Muscle layer of colon (tissue), 2 donors: Measurements from ENCODE around the gene SUGCT.
"Not testable (repeated sequence)": the region's sequence is repeated elsewhere in the genome, so short reads cannot be mapped to it uniquely, and the experiment has no call there.

Experiments
- H3K27ac ChIP-seq: one replicate; pipeline ENCODE4 v1.7.0; 2013; ENCODE audit warnings: low read depth, mild to moderate bottlenecking, low read length, moderate library complexity
- H3K27me3 ChIP-seq, 2 donors: one replicate each; pipeline ENCODE4 v1.7.0; 2013; ENCODE audit warnings: low read length in 2 of 2, mild to moderate bottlenecking in 2 of 2; ENCODE audit not compliant: insufficient read depth in 2 of 2, control insufficient read depth in 1 of 2
- H3K36me3 ChIP-seq: one replicate; pipeline ENCODE4 v1.7.0; 2013; ENCODE audit warnings: mild to moderate bottlenecking, low read length; ENCODE audit not compliant: insufficient read depth
- H3K4me1 ChIP-seq: one replicate; pipeline ENCODE4 v1.7.0; 2013; ENCODE audit warnings: mild to moderate bottlenecking, low read length; ENCODE audit not compliant: insufficient read depth
- H3K4me3 ChIP-seq, 2 donors: one replicate each; pipeline ENCODE4 v1.7.0; 2013; ENCODE audit warnings: low read length in 2 of 2, low read depth in 1 of 2, mild to moderate bottlenecking in 1 of 2, moderate library complexity in 1 of 2
- H3K9ac ChIP-seq: one replicate; pipeline ENCODE4 v1.7.0; 2013; ENCODE audit warnings: low read length
- H3K9me3 ChIP-seq: one replicate; pipeline ENCODE4 v1.7.0; 2013; ENCODE audit warnings: mild to moderate bottlenecking, low read length
- donor health status: abdominal sarcoma.
- donor health status: Adenocarcinoma of cecum.

The SUGCT gene

DNA sequence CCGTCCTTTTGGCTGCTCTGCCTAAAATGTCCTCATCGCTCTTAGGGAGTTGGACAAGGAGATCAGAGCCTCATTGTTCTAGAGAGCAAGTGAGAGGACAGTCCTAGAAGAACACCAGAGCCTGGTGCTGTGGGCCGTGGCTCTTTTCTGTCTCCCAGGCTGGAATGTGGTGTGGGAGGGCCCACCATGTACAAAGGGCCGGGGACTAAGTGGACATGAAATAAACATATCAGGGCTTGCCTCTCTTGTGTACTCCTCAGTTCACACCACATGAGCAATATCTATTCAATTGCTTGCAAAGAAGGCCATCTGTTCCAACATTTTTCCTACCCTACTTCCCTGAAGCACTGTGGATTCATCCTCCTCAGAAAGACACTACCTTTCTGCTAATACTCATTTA, 510.4 kb downstream of the SUGCT start:
- H3K9ac ChIP-seq = no peak overlapping the region
- H3K27me3 ChIP-seq = no peaks in the 10 kb centered on the region
- no peaks in the 10 kb centered on the region for H3K36me3 ChIP-seq
- H3K9me3 ChIP-seq = no peaks in the 10 kb centered on the region
- no peak overlapping the region for H3K4me3 ChIP-seq
- no peak overlapping the region for H3K27ac ChIP-seq
- H3K4me1 ChIP-seq = no peaks in the 10 kb centered on the region

DNA sequence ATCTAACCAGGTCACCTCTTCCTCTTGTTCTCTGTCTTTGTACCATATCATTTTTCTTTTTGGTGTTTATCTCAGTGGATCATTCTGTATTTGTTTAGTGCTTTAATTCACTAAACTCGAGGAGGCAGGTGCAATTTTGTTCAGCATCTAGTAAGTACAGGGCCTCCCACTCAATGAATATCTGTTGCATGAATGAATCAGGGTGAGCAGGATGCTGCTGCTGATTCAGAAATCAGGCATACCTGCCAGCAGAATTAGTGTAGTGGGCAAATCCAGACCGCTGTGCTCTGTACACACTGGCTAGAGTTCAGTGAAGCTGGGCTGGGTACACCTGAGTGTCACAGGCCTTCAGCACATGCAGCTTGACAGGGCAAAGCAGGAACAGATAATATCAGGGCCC, 511.9 kb downstream of the SUGCT start:
- Histone ChIP-seq H3K9me3 (no peaks in the 10 kb centered on the region), H3K9ac (no peak overlapping the region), H3K27ac (no peak overlapping the region), H3K27me3 (no peaks in the 10 kb centered on the region), H3K36me3 (no peaks in the 10 kb centered on the region), H3K4me1 (no peaks in the 10 kb centered on the region), H3K4me3 (no peak overlapping the region)

DNA sequence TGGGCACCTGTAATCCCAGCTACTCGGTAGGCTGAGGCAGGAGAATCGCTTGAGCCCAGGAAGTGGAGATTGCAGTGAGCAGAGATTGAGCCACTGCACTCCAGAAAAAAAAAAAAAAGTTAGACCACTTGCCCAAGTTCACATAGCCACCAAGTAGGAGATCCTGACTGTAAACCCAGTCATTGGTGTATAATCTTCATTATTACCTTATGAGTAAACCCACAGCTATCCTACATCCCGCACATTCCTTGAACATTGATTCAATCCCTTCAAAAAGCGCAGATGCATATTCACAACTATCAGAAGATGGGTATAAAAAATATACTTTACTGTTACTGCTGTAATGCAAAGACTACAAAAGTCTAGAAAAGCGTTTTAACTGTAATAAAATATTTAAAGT, 512.9 kb downstream of the SUGCT start:
- no peak overlapping the region for H3K27ac ChIP-seq
- no peaks in the 10 kb centered on the region for H3K27me3 ChIP-seq
- no peaks in the 10 kb centered on the region for H3K9me3 ChIP-seq
- no peaks in the 10 kb centered on the region for H3K4me1 ChIP-seq
- H3K9ac ChIP-seq = no peak overlapping the region
- H3K4me3 ChIP-seq = no peak overlapping the region
- no peaks in the 10 kb centered on the region for H3K36me3 ChIP-seq

DNA sequence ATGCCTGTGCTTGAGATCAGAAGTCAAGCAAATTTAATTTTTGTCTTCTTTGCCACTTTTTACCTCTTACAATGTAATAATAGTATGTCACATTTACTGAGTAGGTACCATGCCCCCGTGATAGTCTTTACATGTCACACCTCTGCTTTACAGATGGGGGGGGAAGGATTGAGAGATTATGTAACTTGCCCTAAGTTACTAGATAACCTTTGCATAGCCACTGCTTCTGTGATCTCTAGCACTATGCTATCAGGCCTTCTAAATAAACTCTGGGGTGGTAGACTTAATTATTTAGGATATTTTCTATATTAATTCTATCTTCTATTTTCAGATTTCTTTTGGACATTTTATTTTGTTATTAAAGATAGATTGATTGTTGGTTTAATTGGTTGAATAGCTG, 514.4 kb downstream of the SUGCT start:
- H3K9me3 ChIP-seq = no peaks in the 10 kb centered on the region
- H3K4me1 ChIP-seq = no peaks in the 10 kb centered on the region
- H3K36me3 ChIP-seq = no peaks in the 10 kb centered on the region
- H3K4me3 ChIP-seq = no peak overlapping the region
- H3K27me3 ChIP-seq = no peaks in the 10 kb centered on the region
- H3K9ac ChIP-seq = no peak overlapping the region
- H3K27ac ChIP-seq = no peak overlapping the region

DNA sequence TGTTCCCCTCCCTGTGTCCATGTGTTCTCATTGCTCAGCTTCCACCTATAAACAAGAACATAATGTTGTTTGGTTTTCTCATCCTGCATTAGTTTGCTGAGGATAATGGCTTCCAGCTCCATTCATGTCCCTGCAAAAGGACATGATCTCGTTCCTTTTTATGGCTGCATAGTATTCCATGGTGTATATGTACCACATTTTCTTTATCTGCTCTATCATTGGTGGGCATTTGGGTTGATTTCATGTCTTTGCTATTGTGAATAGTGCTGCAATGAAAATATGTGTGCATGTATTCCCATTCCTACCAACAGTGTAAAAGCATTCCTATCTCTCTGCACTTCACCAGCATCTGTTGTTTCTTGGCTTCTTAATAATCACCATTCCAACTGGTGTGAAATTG, 516.1 kb downstream of the SUGCT start:
- not testable (repeated sequence) for H3K27ac ChIP-seq, H3K9me3 ChIP-seq, H3K9ac ChIP-seq, H3K4me3 ChIP-seq, H3K4me1 ChIP-seq, H3K27me3 ChIP-seq, H3K36me3 ChIP-seq

DNA sequence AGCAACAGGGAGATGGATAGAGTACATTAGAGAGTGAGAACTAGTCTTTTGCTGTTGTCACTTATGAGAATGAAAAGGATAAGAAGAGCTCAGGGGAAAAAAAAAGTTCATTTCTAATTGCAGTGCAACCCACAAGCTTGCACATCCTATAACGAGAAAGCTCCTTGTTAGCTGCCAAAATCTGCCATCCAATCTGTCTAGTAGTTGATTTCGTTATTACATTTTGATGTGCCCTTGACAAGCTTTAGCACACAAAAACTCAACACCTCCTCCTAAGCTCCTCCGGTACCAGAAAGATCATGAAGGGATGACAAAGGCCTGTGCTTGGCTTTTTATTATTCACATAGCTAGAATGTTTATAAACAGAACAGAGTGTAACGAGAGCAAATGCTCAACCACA, 519.4 kb downstream of the SUGCT start:
- H3K9me3 ChIP-seq = no peaks in the 10 kb centered on the region
- no peaks in the 10 kb centered on the region for H3K36me3 ChIP-seq
- no peak overlapping the region for H3K4me3 ChIP-seq
- H3K4me1 ChIP-seq = no peaks in the 10 kb centered on the region
- H3K27ac ChIP-seq = no peak overlapping the region
- no peaks in the 10 kb centered on the region for H3K27me3 ChIP-seq
- H3K9ac ChIP-seq = no peak overlapping the region

DNA sequence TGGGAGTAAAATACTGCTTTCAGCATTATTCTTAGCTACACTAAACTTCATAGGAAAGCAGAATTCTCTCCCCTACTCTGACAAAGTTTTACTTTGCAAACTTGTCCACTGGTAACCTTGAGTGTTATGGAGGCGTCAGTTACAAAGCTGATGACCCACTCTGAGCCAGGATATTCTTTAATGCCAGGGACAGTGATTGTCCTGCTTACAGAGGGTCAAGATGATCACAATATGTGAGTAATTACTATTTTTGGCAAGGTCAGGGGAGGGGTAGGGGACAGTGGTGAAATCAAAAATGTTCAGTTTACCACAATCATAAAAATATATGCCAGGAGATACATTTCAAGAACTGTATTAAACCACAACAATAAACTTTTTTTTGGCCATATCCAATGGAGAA, 520.6 kb downstream of the SUGCT start:
- Histone ChIP-seq H3K9me3 (no peaks in the 10 kb centered on the region), H3K27me3 (no peaks in the 10 kb centered on the region), H3K36me3 (no peaks in the 10 kb centered on the region), H3K4me3 (no peak overlapping the region), H3K4me1 (no peaks in the 10 kb centered on the region), H3K27ac (no peak overlapping the region), H3K9ac (no peak overlapping the region)

DNA sequence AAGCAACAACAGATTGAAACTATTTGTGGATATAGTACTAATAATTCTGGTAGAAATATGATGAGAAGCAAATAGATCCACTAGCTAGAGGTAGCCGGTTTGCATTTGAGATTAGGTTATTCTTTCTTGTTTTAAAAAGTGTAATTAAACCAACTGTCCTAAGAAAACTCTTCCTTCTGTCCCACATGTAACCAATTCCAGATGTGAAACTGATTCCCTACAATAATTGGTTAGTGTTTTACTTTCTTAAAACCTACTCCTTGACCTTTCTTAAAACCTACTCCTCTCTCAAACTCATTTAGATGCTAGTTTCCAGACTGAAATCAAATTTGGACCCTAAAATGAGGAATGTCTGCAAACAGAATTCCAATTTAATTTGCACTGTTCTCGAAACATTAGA, 521.5 kb downstream of the SUGCT start:
- Histone ChIP-seq H3K9me3 (no peaks in the 10 kb centered on the region), H3K27me3 (no peaks in the 10 kb centered on the region), H3K27ac (no peak overlapping the region), H3K4me1 (no peaks in the 10 kb centered on the region), H3K4me3 (no peak overlapping the region), H3K9ac (no peak overlapping the region), H3K36me3 (no peaks in the 10 kb centered on the region)

DNA sequence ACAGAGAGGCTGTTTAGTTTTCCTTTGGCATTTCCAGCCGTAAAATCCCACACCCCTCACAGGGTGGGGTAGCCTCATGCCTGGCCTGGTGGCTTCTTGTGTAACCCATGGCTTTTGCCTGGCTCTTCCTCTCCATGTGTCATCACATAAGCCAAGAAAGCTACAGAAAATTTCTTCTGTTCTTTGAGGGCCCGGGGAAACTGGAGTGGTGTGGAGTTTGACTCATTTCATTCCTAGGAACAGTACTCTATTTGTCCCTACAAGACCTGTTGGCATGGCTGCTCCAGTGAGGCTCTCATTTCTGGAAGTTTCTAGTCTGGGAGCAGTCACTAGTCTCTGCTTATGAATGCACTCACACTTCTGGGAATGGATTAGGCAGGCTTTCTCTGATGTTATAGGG, 523.9 kb downstream of the SUGCT start:
- no peaks in the 10 kb centered on the region for H3K36me3 ChIP-seq
- H3K9ac ChIP-seq = no peak overlapping the region
- H3K4me1 ChIP-seq = no peaks in the 10 kb centered on the region
- H3K27me3 ChIP-seq = no peaks in the 10 kb centered on the region
- H3K9me3 ChIP-seq = no peaks in the 10 kb centered on the region
- no peak overlapping the region for H3K4me3 ChIP-seq
- no peak overlapping the region for H3K27ac ChIP-seq

DNA sequence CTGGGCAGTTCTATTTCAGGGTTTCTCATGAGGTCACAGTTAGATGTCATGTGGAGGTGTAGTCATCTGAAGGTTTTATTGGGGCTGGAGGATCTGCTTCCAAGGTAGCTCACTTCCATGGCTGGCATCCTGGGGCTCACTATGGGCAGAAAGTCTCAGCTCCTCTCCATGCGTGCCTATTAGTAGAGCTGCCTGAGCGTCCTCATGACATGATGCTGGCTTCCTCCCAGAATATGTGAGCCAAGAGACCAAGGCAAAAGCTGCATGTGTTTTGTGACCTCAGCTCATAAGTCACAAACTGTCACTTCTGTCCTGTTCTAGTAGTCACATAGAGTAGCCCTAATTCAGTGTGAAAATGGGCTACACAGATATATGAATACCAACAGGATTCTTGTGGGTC, 524.4 kb downstream of the SUGCT start:
- Histone ChIP-seq H3K4me1 (no peaks in the 10 kb centered on the region), H3K36me3 (no peaks in the 10 kb centered on the region), H3K9me3 (no peaks in the 10 kb centered on the region), H3K4me3 (no peak overlapping the region), H3K27me3 (no peaks in the 10 kb centered on the region), H3K9ac (no peak overlapping the region), H3K27ac (no peak overlapping the region)

DNA sequence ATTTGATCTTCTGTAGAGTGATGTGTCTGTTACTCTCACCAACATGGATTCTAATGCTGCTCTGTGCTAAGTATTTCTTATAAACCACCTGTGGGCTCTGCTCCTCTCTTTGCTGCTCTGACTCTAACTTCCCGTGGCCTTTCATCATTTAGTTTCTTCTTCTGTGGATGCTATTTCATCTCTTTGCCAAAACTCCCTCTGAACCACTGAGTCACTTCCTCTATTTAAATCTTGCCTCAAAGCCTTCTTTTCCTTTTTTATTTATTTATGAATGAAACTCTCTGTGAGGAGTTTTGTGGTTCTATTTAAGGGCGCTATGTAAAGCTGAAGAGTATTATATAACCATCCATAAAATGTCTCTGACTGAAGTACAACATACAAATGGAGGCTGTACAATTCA, 538.5 kb downstream of the SUGCT start:
- Histone ChIP-seq H3K9me3 (no peaks in the 10 kb centered on the region), H3K4me3 (no peak overlapping the region), H3K4me1 (no peaks in the 10 kb centered on the region), H3K36me3 (no peaks in the 10 kb centered on the region), H3K9ac (no peak overlapping the region), H3K27ac (no peak overlapping the region), H3K27me3 (no peaks in the 10 kb centered on the region)

DNA sequence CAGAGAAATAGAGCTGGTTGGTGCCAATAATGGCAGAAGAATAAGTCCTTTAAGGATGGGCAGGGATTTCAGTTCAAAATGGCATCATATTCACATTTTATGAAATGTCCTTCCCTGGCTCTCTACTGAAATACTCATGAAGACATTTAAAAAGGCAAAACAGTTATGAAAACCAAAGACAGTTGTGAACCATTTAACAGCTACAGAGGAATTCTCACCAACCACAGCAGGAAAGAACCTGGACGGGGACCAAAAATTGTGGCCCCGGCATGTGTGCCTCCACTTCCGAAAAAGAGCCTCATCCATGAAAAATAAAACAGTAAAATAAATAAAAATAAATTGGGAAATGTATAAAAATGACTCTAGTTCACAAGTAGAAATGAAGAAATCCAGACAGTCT, 539.5 kb downstream of the SUGCT start:
- Histone ChIP-seq H3K4me1 (no peaks in the 10 kb centered on the region), H3K36me3 (no peaks in the 10 kb centered on the region), H3K9me3 (no peaks in the 10 kb centered on the region), H3K27me3 (no peaks in the 10 kb centered on the region), H3K9ac (no peak overlapping the region), H3K4me3 (no peak overlapping the region), H3K27ac (no peak overlapping the region)

DNA sequence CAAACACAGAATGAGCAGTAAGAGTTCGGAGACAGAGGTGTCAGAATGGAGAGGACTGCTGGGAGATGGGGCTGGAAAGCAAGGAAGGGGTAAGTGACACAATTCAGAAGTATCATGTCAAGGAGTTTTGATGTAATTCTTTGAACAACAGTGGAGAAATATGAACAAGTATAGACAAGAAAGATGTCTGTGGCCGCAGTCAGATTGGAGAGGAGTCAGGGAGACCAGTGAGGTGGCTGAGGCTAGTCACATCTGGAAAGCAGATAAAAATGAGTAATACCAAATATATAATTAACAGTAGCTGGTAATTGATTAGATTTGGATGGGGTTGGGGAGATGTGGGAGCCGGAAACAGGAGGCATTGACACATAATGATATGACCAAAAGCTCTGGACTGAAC, 540.9 kb downstream of the SUGCT start:
- no peak overlapping the region for H3K9ac ChIP-seq
- H3K4me3 ChIP-seq = no peak overlapping the region
- no peak overlapping the region for H3K27ac ChIP-seq
- H3K36me3 ChIP-seq = no peaks in the 10 kb centered on the region
- H3K27me3 ChIP-seq = no peaks in the 10 kb centered on the region
- no peaks in the 10 kb centered on the region for H3K9me3 ChIP-seq
- H3K4me1 ChIP-seq = no peaks in the 10 kb centered on the region
